SW 1271 (cell line): ENCODE results near the gene SCGN.

Experiments
- DNase-seq, 2 experiments: peaks; one replicate each; lab custom pipeline; 2025; lab: John Stamatoyannopoulos, UW

Gene SCGN

DNA sequence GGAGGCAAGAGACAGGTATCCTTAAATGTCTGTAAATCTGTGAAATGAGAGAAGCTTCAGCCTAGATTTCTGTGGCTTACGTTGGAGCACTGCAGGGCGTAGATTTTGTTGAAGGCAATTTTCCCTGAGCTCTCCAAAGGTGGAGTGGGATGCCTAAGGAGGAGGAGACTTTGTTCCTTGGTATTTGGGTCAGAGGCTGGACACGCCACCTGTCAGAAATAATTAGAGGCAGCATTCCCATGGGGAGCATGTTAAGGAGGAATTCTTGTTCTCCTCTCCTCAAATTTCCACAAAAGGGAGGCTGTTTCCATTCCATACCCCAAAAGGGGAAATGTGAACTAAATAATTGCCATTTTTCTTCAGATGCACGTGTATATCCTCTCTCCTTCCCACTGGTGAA is 11.1 kb upstream of the SCGN start:
- DNase-seq: no peak

- no peak for DNase-seq
Measured at GRCh38 chr6:25641377-25641776, 10.6 kb upstream of the SCGN start.

DNA sequence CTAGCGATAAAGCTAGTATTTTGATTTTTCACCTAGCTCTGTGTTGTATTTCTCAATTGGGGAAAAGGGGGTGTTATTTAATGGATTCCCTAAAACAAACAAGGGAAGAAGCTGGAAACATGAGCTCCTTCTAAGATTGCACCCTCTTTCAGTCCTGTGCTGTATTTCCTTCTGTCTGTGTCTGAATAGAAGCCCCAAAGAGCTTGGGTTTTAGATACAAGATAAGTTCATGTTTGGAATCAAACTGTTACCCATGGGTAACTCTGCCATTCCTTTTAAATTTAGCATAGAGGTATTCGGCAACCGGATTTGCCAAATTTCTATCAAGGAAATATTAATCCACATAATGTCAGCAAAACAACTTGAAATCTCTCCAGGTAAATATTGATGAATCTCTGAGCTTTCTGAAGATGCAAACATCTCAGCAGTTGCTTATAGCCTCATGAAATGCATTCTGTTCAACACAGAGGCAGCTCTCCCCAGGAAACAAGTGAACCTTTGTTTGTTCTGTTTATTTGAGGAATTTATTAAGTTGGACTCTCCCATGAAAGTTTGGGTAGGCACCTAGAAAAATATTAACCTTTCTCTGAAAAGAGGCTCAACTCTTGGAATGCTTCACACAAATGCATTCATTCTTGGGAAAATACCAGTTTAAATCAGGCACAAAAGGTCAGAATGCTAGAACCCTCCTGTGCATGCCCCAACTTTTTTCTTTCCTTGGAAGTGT is 9.9 kb upstream of the SCGN start:
- no peak for DNase-seq

DNA sequence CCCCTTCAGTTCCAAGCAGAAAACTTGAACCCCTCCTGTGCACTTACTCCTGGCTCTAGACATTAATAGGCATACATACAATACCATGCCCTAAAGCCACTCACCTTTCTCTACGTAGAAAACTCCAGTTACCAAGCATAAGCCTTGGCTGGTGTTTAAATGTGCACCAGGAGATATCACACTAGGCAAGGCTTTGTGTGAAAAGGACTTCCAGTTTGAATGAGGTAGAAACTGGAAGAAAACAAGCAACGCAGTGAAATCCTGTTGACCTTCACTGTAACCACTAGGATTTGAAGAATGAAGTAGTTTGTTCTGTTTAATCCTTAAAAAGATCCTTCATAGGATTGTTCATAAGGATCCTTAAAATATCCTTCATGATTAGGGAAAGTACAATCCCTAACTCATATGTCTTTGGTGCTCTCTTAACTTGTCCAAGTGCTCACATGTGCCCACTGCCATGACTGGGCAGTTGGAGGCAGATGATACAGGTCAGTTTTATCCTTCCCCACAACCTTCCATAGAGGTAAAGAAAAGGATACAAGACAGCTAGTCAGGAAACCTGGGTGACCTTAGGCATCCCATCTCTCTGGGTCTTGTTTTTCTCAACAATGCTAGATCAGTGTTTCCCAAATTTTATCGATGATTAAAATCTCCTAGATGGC is 9.2 kb upstream of the SCGN start:
- no peak for DNase-seq

- DNase-seq: no peak
Measured at GRCh38 chr6:25645916-25646315, 6.1 kb upstream of the SCGN start.

GRCh38 chr6:25649611-25650010 is 2.4 kb upstream of the SCGN start:
- no peak for DNase-seq

DNA sequence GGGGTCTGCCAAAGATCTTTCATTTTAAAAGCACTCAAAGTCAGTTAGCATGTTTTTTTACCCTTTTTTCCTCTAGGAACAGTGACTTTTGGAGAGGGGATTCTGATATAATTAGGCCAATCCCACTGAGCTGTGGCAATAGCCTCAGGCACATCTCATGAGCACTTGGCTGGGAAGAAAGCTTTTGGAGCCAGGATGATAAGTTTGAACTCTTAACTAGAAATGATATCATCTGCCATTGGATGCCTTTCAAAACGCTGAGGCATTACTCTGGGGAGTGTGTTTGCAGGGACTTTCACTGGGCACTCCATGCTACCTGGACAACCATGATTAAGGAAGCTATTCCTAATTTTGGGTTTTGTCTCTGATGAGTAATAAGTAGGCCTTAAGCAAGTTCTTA is 3.7 kb downstream of the SCGN start:
- DNase-seq: no peak

DNA sequence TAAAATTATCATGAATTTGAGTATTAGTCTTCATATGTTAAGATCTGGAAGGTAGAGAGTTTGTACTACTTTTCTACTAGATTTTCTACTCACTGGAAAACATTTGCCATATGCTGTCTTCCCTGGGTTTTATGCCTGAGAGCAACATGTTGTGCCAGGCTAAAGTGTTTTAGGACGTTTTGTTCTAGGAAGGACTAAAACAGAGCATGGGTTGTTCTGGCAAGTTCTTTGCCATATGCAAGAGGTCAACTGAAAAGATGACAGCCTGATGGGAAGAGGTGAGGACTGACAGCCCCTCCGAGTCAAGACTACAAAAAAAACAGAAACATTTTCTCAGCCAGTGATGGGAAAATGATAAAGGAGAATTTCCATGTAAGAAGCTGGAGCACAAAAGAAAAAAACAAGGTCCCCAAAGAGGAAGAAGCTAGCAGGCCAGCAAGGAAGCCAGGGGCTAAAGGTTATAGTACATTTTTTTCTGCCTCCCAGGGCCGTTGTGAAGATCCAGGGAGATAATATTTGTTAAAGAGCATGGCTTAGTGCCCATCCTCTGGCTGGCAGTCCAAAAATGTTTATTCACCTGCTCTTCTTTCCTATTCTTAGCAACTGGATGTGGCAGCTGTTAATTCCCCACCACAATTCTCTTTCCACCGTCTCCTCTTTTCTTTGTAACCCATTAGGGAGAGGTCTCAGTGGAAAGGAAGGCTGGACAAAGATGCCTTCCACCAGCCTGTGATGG is 7.8 kb downstream of the SCGN start:
- no peak for DNase-seq

DNA sequence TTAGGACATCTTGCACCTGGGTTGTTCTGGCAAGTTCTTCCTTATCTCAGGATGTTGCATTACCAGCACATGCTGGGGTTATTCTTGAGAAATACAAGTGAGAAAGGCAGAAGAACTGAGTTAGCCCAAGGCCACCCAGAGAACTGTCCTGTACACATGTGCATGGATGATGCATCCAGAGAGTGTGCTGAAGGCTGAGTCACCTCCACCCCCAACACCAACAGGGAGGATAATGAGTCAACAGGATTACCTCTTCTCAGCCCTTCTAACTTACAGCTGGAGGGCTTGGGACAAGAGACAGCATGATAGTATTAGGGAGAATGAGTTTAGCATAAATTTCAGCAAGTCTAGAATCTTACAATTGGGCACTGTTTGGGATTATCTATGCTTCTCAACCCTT is 8.5 kb downstream of the SCGN start:
- DNase-seq: peak in 1 of 2 experiments; percentile 4

DNA sequence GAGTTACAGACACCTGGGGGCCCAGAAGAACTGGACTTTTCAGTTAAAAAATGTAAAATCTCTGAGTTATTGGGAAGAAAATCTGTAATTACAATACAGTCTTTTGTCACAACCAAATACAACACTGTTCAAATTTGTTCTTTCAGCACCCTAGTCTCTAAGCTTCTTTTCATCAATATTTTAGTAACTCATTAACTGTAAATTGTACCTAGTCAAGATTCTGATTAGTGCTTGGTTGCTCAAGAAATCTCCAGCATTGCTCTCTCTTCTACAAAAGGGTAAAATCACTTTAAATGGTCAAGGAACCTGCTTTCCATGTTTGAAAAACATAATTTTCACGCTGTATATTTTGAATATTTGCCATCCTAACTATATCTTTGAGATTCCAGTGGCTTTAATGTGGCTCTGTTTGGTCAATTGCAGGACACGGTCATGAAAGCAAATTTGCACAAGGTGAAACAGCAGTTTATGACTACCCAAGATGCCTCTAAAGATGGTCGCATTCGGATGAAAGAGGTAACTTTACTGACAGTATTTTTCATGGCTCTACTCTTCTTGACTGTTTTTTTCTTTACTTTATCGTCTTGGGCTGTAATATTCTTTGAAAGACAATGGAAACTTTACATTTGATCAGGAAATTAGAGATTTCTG is 9.2 kb downstream of the SCGN start:
- DNase-seq: no peak

DNA sequence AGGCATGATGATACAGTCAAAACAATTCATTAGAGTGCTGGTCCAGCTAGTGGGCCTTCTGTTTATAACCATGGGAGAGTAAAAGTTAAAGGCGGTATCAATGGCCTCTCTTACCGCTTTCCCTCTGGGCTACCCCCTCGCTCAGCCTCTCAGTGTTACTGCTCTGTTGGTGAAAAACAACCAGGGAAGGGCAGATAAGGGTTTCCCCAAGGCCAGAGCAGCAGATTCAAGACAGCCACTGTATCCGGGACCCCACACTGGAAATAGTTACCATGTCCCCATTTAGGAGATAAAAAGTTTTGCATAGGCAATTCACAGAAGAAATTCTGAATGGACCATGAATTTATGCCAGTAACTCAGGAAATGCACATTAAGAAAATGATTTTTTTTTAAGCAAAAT is 13.4 kb downstream of the SCGN start:
- no peak for DNase-seq

DNA sequence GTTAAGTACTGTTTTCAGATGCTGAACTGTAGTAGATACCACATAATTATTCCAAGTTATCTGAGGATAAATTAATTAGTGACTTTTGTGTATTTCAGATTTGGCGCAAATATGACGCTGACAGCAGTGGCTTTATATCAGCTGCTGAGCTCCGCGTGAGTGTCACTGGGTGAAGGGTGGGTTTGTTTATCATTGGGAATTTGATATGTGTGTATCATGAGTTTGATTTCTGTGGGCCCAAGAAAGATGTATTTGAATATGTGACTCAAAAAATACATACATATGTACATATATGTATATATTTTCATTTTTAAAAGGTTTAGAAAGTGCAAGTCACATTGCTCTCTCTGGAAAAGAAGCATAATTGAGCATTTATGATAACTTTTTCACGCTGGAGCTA is 17.4 kb downstream of the SCGN start:
- DNase-seq: no peak

- DNase-seq: no peak
Measured at GRCh38 chr6:25670208-25670607, 18.2 kb downstream of the SCGN start.

GRCh38 chr6:25670793-25671513 is 18.9 kb downstream of the SCGN start:
- DNase-seq: no peak

DNA sequence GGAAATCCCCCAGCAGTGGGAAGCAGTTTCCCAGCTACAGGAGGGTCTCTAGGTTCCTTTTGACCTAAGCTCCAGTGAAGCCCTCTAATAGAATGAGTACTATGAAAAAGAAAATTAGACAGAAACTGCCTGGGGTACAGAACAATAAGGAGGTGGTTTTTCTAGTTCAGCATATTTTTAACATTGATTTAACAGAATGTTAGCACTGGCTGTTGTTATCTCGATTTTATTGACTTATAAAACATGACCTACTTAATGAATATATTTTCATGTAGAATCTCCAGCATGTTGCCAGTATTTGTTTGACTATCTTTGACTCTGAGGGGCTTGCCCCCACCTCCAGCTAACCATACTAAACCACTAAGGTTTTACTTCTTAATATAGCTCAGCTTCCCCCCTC is 19.6 kb downstream of the SCGN start:
- DNase-seq: no peak

DNA sequence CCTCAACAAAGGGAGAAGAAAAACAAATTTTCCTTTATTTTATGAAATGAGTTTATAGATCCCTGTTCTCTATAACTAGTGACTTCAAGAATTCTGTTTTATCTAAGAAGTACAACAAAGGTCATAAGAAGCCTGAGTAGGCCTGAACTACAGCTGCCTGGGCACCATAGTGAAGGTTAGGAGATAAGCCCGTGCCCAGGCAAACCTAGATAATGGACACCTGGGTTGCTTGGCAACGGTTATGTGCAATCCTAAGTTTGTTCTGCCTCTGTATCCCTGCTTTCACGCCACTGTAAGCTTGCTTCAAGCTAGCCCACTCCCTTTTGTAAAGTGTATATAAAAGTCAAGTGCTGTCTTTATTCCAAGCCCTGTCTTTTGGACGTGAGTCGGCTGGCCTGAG is 23.2 kb downstream of the SCGN start:
- no peak for DNase-seq

GRCh38 chr6:25676775-25677174 is 24.8 kb downstream of the SCGN start:
- DNase-seq: no peak

- DNase-seq: no peak
Measured at GRCh38 chr6:25681848-25682247, 29.8 kb downstream of the SCGN start.

GRCh38 chr6:25682324-25682723 is 30.3 kb downstream of the SCGN start:
- no peak for DNase-seq

DNA sequence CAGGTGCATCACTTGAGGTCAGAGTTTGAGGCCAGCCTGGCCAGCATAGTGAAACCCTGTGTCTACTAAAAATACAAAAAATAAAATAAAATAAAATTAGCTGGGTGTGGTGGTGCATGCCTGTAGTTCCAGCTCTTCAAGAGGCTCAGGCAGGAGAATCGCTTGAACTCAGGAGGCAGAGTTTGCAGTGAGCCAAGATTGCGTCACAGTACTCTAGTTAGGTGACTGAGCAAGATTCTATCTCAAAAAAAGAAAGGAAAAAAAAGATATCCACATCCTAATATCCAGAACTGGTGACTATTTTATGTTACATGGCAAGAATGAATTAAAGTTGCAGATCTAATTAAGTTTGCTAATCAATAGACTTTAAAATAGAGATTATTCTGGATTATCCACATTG is 32.5 kb downstream of the SCGN start:
- DNase-seq: no peak

DNA sequence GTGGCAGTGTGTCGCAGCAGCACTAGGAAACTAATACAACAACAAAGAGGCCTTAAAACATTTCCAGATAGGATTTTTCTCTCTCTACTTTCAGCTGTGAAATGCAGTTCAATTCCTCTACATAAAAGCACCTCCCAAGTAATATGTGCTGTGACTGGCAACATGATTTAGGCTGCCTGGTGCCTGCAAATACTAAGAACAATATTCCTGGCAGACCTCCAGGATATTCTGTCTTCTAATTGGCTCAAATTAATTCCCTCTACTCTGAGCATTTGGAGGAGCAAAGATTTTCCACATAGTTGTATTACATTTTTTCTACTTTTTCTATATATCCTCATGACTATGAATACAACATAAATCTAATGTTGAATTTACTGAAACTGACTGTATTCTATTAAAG is 33.2 kb downstream of the SCGN start:
- no peak for DNase-seq

DNA sequence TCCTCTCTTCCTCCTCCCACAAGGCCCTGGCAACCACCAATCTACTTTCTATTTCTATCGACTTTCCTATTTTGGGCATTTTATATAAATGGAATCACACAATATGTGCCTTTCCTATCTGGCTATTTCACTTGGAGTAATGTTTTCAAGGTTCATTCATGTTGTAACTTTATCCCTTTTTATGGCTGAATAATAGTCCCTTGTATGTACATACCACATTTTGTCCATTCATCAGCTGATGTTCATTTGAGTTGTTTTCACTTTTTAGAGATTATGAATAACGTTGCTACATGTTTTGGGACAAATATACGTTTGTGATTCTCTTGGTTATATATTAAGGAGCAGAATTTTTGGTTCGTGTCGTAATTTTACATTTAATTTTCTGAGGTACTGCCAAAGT is 33.9 kb downstream of the SCGN start:
- no peak for DNase-seq
